Spleen (tissue), 11 donors: ENCODE measurements around the gene DOK7. TPM values are rescaled to one million over a fixed set of nuclear protein-coding genes. Genes with fewer than 3 reads are reported as not detected.
A peak's percentile ranks its signal among the peaks of the same experiment; 100 is the strongest.

Experiments
- DNase-seq: peaks from one replicate; pipeline ENCODE4 v3.0.0-alpha.2; 2020
- H3K27ac ChIP-seq, 8 donors: fragments of 200-600 bp; sonication (generic) in 7 of 8; 1 replicate in 4 of 8; 2 replicates in 4 of 8; pipeline versions ENCODE4 v1.5.0 to v1.8.0; 2016 to 2021; ENCODE audit warnings: inconsistent platforms in 4 of 8, mild to moderate bottlenecking in 4 of 8, moderate library complexity in 1 of 8
- H3K27me3 ChIP-seq, 7 donors: fragments of 200-600 bp; sonication (generic) in 6 of 7; replicated peaks in 1 of 7; 1 replicate in 4 of 7; 2 replicates in 3 of 7; pipeline versions ENCODE4 v1.5.0 to v1.8.0; 2016 to 2021; ENCODE audit warnings: inconsistent platforms in 3 of 7, mild to moderate bottlenecking in 1 of 7
- H3K36me3 ChIP-seq, 6 donors: fragments of 200-600 bp; sonication (generic) in 5 of 6; 1 replicate in 4 of 6; 2 replicates in 2 of 6; pipeline versions ENCODE4 v1.5.0 to v1.8.0; 2016 to 2021; ENCODE audit warnings: inconsistent platforms in 2 of 6
- H3K4me1 ChIP-seq, 6 donors: fragments of 200-600 bp; sonication (generic) in 5 of 6; 1 replicate in 3 of 6; 2 replicates in 3 of 6; pipeline versions ENCODE4 v1.5.0 to v1.8.0; 2016 to 2021; ENCODE audit warnings: inconsistent platforms in 3 of 6
- H3K4me3 ChIP-seq, 8 donors: fragments of 200-600 bp; sonication (generic) in 7 of 8; 1 replicate in 4 of 8; 2 replicates in 4 of 8; pipeline versions ENCODE4 v1.5.0 to v1.8.0; 2016 to 2021; ENCODE audit warnings: inconsistent platforms in 4 of 8, mild to moderate bottlenecking in 4 of 8, moderate library complexity in 2 of 8
- H3K9me3 ChIP-seq, 8 donors: fragments of 200-600 bp; sonication (generic) in 7 of 8; 1 replicate in 4 of 8; 2 replicates in 4 of 8; pipeline versions ENCODE4 v1.5.0 to v1.8.0; 2016 to 2021; ENCODE audit warnings: inconsistent platforms in 4 of 8
- CTCF ChIP-seq, 11 experiments: fragments of 200-600 bp in 7 of 11; fragments of 450-650 bp in 4 of 11; sonication (generic) in 4 of 11; IDR thresholded peaks in 8 of 11; conservative IDR thresholded peaks in 3 of 11; 1 replicate in 7 of 11; 2 replicates in 4 of 11; pipeline versions ENCODE4 v1.4.0 to v1.8.0; 2016 to 2021; ENCODE audit warnings: antibody characterized with exemption in 11 of 11, inconsistent platforms in 4 of 11, mild to moderate bottlenecking in 1 of 11
- POLR2A ChIP-seq, 3 donors: fragments of 450-650 bp; IDR thresholded peaks; one replicate each; pipeline ENCODE4 v1.5.1; 2017; ENCODE audit warnings: antibody characterized with exemption in 3 of 3, mild to moderate bottlenecking in 1 of 3
- POLR2AphosphoS5 ChIP-seq, 3 donors: sonication (generic); formaldehyde crosslinking; IDR thresholded peaks; one replicate each; pipeline ENCODE4 v1.5.1; 2017; ENCODE audit warnings: antibody characterized with exemption in 3 of 3
- WGBS, 5 donors: extraction: QIAGEN DNeasy Blood & Tissue Kit in 3 of 5; methylation state at CpG; one replicate each; pipeline versions ENCODE4 v1.1.5 to v1.1.7; 2013 to 2018; 5-methylcytosine and 5-hydroxymethylcytosine counted together
- intact Hi-C: fragments of 100-400 bp; cut with DNase I; formaldehyde crosslinking; loops from one replicate; pipeline ENCODE4 v1.15.0; 2023; ENCODE audit warnings: low total_unique reads
- polyA plus RNA-seq, 3 donors: library from polyadenylated mRNA; stranded (reverse); fragments of 200-250 nt; gene quantifications; one replicate each; pipeline ENCODE4 v1.2.1, GENCODE V29; 2013
- total RNA-seq, 7 donors: library from RNA; depleted of rRNA in 3 of 7; stranded (reverse); fragments of >200 nt in 3 of 7; fragmentation: NEBNext Ultra II Directional in 4 of 7; extraction: Animal tissue kit (Norgen Biotek cat#: 25700) in 4 of 7; gene quantifications; one replicate each; pipeline versions ENCODE4 v1.1.0 to v1.2.1, GENCODE V29; 2016 to 2021
- donor health status: healthy with polysubstance abuse.
- donor health status: DM: no; HTN: no; CAD: no; lungs with moderate emphysema.
- donor health status: DM: no; HTN: no; CAD: no.
- donor health status: Bipolar disorder and iron deficiency.
- donor health status: healthy.
- donor health status: DM: no; HTN: no; CAD: no.
- donor health status: DM: yes; HTN: yes; CAD: no.

DOK7 gene
- total and polyA plus RNA-seq, 10 donors = 0.69 to 13.5 (median 1.7) TPM

GRCh38 chr4:3460926-3461325 lies 2.2 kb upstream of the DOK7 start:
- intact Hi-C loops = no loop called here

GRCh38 chr4:3461515-3462291 lies 1.4 kb upstream of the DOK7 start:
- H3K9me3 ChIP-seq = peaks cover 0 to 4% (median under 1%) of the 10 kb centered on the region in 8 donors
- DNase-seq = peak; percentile 73
- H3K4me3 ChIP-seq = no peak overlapping the region
- 75 to 91% (median 84%) methylated on average over 10 to 25 of the region's 25 CpGs for WGBS, 5 donors
- no peaks in the 10 kb centered on the region for H3K36me3 ChIP-seq
- H3K27ac ChIP-seq = no peak overlapping the region
- H3K27me3 ChIP-seq = peaks cover 0 to 61% (median 29%) of the 10 kb centered on the region in 7 donors
- intact Hi-C loops = no loop called here
- H3K4me1 ChIP-seq = peaks cover 0 to 16% (median 10%) of the 10 kb centered on the region in 6 donors
- TF ChIP-seq POLR2AphosphoS5 (IDR thresholded peaks at IDR 0.05) (no peak), CTCF (IDR thresholded peaks at IDR 0.05 in 8 of 11, conservative IDR thresholded peaks at IDR 0.05 in 3 of 11) (no peak), POLR2A (IDR thresholded peaks at IDR 0.05) (no peak)

More at GRCh38 chr4:3460926-3461325, 2.2 kb upstream of the DOK7 start:
- Histone ChIP-seq H3K4me1 (peaks cover 0 to 16% (median 10%) of the 10 kb centered on the region in 6 donors), H3K27ac (no peak overlapping the region), H3K36me3 (no peaks in the 10 kb centered on the region), H3K27me3 (peaks cover 0 to 54% (median 25%) of the 10 kb centered on the region in 7 donors), H3K9me3 (peaks cover 0 to 10% (median 8%) of the 10 kb centered on the region in 8 donors), H3K4me3 (no peak overlapping the region)
- no peak for DNase-seq
- WGBS, 5 donors = 81 to 94% (median 89%) methylated on average over 3 to 5 of the region's 5 CpGs
- TF ChIP-seq CTCF (IDR thresholded peaks at IDR 0.05 in 8 of 11, conservative IDR thresholded peaks at IDR 0.05 in 3 of 11) = no peak
- TF ChIP-seq POLR2A (IDR thresholded peaks at IDR 0.05) = no peak
- no peak for TF ChIP-seq POLR2AphosphoS5 (IDR thresholded peaks at IDR 0.05)

- 75 to 90% (median 82%) methylated on average over 4 to 10 of the region's 10 CpGs for WGBS, 5 donors
- no peak for DNase-seq
- TF ChIP-seq POLR2A (IDR thresholded peaks at IDR 0.05) = no peak
- TF ChIP-seq CTCF (IDR thresholded peaks at IDR 0.05 in 8 of 11, conservative IDR thresholded peaks at IDR 0.05 in 3 of 11) = no peak
- TF ChIP-seq POLR2AphosphoS5 (IDR thresholded peaks at IDR 0.05) = no peak
Observed at GRCh38 chr4:3462321-3462789, 751 bp upstream of the DOK7 start.

More at GRCh38 chr4:3462321-3462789, 751 bp upstream of the DOK7 start:
- intact Hi-C loops = no loop called here
- no peak overlapping the region for H3K27ac ChIP-seq
- H3K36me3 ChIP-seq = no peaks in the 10 kb centered on the region
- peaks cover 0 to 65% (median 29%) of the 10 kb centered on the region in 7 donors for H3K27me3 ChIP-seq
- peaks cover 0 to 16% (median 10%) of the 10 kb centered on the region in 6 donors for H3K4me1 ChIP-seq
- peaks cover 0 to 4% (median 0%) of the 10 kb centered on the region in 8 donors for H3K9me3 ChIP-seq
- no peak overlapping the region for H3K4me3 ChIP-seq
